NCI-H1417 (cell line): ENCODE data around the gene BRPF1.
"Not testable (repeated sequence)": the region's sequence is repeated elsewhere in the genome, so short reads cannot be mapped to it uniquely, and the experiment has no call there.

Experiments used
- DNase-seq, 3 experiments: peaks; one replicate each; lab custom pipeline; 2025; lab: John Stamatoyannopoulos, UW

Gene BRPF1

DNA sequence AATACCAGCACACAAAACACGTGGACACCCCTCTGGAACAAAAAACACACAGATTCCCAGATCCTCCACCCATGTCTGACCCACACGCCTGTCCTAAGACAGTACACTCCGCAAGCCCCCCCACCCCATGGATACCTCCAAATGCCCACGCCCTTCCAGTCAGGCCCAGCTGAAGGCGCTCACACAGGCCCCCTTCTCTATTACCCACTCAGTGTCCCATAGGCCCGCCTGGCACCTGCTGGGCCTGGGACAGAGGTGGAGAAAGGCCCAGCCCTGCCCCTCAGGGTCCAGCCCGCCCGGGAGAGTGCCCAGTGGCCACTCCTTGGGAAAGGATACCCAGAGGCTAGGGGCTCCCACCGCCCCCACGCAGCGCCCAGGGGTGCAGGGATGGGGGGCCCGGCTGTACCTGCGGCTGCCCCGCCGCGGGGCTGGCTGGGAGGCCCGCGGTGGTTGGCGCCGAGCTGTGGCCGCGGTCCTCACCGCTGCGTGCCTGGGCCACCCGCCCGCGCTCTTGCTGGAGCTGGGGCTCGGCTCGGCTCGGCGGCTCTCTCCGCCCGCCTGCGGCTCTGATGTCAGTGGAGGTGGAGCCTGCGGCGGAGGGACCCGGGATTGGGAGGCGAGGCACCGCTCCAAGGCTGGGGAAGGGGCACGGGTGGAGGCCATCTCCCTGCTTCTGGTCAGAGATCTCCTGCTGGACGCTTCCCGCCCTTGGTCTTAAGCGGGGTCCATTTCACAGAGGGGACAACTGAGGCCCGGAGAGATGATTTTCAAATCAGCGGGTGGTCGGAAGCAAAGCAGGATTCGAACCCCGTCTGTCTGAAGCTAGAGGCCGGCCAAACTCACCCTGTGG, 38.1 kb downstream of the BRPF1 start, which contains the start of gene CAMK1:
CAMK1 (minus strand) TSS at position 522 of the 850 bp plus-strand sequence. CDS start 2,198 bp downstream, outside the sequence.
- DNase-seq, result peak; percentile 1 to 51 (median 44)

- DNase-seq, result no peak
Observed at GRCh38 chr3:9770276-9770812, 38.8 kb downstream of the BRPF1 start.

DNA sequence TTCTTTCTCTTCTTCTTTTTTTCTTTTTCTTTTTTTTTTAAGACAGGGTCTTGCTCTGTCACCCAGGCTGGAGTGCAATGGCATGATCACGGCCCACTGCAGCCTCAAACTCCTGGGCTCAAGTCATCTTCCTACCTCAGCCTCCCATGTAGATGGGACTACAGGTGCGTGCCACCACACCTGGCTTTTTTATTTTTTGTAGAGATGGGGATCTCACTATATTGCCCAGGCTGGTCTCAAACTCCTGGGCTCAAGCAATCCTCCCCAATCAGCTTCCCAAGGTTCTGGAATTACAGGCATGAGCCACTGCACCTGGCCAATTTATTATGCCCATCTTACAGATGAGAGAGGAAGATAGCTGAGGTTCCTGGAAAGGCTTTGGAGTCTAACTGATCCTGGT, 39.5 kb downstream of the BRPF1 start:
- DNase-seq, result not testable (repeated sequence)

DNA sequence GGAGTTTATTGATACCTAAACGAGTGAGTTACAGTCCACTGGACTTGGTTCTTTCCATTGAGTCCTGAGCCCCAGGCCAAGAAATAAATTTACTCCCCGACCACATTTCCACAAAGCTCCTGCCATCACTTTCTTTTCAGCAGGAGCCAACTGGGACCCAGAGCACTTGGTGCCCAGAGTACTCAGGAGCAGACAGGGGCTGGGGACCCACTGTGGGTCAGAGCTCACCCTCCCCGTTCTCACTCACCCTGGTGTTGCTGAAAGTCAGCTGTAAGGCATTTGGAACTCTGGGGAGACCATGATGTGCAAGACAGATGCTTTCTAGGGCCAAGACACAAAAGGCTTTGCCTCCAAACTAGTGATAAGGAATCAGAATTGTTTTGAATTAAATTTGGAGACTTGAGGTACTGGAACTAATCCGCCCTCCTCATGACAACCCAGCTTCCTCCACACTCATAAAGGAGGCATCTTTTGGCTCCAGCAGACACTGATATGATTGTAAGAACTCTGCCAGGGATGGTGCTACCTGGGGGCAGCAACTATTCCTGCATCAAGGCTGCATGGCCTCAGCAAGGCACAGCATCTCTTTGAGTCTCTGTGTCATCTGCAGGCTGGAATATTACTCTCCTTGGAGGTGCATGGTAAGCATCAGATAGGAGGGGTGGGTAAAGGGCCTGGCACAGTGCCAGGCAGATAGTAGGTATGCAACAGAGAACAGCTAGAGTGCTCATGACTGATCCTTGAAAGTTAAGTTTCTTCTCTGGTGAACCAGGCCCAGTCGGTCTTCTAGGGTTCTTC, 45.6 kb downstream of the BRPF1 start:
- DNase-seq, result no peak

DNA sequence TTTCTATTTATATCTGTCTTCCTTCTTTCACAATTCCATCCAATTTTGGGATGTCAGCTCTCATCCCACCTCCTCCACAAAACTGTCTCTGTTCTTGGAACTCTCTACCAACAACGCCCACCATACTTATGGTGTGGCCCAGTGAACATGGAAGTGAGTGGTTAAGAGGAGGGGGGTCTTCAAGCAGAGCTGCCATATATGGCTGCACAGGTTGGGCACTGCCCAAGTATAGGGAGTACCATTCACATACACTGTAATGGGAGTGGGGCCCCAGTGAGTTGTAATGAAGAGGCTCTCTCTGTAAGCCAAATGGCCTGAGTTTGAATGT, 46.1 kb downstream of the BRPF1 start:
- no peak for DNase-seq

DNA sequence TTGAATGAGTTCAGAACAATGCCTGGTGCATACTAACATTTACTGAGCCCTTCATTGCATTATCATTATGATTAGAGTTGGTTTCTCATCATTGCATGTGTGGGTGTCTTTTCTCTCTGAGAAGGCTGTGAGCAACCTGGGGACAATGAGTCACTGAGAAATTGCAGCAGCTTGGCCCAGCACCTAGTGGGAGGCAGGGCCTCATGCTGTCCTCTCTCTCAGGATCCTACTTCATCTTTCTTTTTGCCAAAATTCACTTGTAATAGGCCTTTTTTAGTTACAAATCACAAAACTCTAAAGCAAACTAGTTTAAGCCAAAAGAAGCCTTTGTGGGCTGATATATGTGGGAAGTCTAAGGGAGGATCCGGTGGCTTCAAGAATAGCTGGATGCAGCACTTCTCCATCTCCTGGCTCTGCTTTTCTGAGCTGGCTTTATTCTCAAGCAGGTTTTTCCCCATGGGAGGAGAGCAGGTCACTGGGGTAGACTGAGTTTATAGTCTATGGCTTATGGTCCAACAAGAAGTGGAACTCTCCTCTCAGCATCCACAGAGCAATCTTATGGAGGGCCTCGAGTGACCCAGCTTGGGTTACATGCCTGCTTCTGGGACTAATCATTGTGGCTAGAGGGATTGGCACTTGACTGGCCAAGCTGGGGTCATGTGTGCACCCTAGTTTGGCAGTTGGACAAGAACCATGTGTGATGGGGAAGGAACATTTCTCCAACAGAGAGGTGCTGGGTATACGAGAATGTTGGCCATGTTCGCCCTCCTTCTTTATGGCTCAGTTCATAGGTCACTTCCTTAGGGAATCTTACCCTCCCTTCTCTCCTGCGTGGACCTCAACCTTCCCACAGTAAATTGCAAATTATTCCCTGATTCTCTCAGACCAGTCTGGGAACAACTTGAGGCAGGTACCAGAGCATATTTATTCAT, 46.9 kb downstream of the BRPF1 start:
- DNase-seq, result no peak

DNA sequence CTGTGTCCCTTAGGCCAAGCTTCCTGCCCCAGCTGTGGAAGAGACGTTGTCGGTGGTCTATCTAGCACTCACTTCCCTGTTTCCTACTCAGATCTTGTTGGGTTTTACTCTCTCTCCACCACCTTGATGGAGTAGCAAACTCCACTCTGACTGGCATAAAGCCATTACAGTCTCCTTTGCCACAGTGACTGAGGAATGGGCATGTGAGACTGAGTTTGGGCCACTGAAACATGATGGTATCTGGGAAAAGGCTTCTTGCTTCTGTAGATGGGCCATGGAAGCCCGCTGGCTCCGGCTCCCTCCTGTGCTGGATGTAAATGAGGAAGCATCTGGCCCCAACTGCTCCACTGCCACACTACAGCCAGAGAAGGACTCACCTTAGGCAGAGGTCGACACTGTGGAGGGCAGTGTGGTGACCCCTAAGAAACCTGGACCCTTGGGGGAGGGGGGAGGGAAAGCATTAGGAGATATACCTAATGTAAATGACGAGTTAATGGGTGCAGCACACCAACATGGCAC, 47.6 kb downstream of the BRPF1 start:
- no peak for DNase-seq

- DNase-seq, result no peak
Observed at GRCh38 chr3:9779721-9780457, 48.4 kb downstream of the BRPF1 start.

DNA sequence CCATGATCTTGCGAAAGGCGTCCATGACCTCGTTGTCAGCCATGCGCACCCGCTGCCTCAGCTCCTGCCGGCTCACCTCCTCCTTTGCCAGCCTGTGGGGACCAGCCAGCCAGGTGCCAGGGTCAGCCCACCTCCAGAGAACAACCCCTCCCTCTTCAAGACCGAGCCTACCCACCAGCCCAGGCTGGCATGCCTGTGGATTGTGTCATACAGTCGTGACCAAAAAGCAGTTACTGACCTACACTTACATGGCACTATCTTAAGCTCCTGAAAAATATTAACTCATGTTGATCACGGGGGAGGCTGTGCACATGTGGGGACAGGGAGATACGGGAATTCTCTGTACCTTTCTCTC, 48.9 kb downstream of the BRPF1 start:
- no peak for DNase-seq

DNA sequence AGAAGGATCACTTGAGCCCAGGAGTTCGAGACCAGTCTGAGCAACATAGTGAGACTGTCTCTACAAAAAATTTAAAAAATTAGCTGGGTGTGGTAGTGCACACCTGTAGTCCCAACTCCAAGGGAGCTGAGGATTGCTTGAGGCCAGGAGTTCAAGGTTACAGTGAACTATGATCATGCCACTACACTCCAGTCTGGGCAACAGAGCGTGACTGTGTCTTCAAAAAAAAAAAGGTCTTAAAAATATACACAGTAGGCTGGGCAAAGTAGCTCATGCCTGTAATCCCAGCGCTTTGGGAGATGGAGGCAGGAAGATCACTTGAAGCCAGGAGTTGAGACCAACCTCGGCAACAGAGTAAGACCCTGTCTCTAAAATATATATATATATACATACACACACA, 49.4 kb downstream of the BRPF1 start:
- no peak for DNase-seq

GRCh38 chr3:9781551-9781950, 50.0 kb downstream of the BRPF1 start:
- DNase-seq, result no peak

DNA sequence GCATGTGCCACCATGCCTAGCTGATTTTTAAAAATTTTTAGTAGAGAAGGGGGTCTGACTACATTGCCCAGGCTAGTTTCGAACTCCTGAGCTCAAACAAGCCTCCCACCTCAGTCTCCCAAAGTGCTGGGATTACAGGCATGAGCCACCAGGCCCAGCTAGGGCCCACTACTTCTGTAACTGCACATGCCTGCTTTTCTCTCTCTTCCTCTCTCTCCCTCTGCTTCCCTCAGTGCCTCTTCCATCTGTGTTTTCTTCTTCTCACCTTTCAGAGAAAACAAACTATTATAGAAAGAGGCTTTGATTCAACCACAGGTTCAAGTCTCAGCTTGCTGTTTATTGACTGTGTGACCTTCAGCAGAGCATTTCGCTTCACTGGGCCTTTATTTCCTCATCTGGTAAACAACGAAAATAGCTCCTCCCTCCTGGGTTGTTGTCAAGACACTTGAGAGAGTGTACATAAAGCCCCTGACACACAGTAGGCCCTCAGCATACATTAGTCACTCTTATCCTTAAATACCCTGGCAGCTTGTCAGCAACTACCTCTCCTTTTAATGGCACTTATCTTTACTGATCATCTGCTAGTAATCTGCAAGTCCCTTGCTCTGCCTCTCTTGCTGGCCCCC, 50.6 kb downstream of the BRPF1 start:
- no peak for DNase-seq

- peak in 1 of 3 experiments; percentile 15 for DNase-seq
Observed at GRCh38 chr3:9782770-9783169, 51.2 kb downstream of the BRPF1 start.

DNA sequence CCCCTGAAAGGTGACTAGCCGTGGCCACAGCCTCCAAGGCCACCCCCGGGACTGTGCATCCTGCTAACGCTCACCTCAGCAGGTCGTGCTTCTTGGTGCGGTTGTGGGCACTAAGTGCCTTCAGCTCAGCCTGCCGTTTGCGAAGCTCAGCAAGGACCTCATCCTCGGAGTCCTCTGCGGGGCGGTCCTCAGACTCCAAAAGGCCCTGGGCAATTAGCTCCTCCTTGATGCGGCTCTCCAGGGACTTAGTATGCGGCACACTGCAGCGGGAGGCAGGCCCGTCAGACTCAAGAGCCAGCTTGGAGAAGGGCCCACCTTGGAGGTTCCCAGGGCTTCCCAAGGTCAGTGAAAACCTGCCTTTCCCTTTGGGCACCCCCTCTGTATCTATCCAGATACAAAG, 52.4 kb downstream of the BRPF1 start:
- no peak for DNase-seq

DNA sequence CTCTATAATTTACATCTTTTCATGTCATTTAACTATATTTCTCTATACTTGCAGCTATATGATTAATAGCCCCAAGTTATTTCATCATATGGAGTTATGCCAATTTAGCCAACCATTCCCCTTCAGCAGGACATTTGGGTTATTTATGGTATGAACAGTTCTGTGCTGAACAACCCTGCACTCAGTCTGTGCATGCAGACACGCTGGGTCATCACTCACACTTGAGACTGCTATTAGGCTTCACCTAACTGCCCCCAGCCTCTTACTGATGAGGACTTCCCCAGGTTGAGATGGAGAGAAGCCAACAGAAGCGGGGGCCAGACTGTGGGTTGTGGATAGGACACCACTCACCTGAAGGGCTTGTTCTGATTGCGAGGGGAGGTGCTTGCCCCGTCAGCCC, 53.4 kb downstream of the BRPF1 start:
- DNase-seq, result no peak

DNA sequence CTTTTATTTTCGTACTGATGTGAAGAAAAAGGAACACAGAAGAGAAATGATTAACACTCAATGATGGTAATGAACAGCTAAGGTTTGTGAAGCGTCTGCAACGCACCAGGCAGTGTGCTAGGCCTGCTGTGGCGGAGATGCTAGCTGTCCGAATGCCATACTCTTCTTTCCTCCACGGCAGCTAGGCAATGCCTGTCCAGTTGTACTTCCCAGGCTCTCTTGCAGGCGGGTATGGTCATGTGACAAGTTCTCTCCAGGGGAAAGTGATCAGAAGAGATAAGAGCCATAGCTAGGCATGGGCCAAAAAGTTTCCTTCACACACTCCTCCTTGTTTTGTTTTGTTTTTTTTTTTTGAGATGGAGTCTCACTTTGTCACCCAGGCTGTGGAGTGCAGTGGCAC, 54.1 kb downstream of the BRPF1 start:
- no peak for DNase-seq

- no peak for DNase-seq
Observed at GRCh38 chr3:9786209-9786739, 54.7 kb downstream of the BRPF1 start.

GRCh38 chr3:9786825-9787669, 55.5 kb downstream of the BRPF1 start:
- DNase-seq, result no peak

DNA sequence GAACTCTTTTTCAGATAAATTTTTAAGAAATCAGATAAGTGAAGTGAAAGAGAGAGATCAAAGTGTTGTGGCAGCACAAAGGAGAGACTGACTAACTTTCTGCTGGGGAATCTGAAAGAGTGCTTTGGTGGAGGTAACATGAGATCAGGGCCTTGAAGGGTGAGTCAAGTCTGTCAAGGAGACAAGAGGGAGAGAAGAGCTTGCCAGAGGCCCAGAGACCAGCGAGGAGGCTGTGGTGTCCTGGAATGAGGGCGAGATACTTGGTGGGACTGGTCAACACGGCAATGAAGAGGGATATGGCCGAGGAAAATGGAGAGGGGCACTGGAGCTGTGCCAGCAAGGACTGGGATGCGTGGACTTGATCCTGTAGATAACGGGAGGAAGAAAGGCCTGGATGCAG, 56.2 kb downstream of the BRPF1 start:
- DNase-seq, result no peak
